HG03045 (cell line): ENCODE results near the gene INPP5A.

Experiments used
- ATAC-seq: cut with Tn5 transposase; IDR thresholded peaks from one replicate; pipeline ENCODE4 v1.9.1; 2021; ENCODE audit warnings: mild to moderate bottlenecking, moderate library complexity; ENCODE audit not compliant: unreplicated experiment

INPP5A gene

DNA sequence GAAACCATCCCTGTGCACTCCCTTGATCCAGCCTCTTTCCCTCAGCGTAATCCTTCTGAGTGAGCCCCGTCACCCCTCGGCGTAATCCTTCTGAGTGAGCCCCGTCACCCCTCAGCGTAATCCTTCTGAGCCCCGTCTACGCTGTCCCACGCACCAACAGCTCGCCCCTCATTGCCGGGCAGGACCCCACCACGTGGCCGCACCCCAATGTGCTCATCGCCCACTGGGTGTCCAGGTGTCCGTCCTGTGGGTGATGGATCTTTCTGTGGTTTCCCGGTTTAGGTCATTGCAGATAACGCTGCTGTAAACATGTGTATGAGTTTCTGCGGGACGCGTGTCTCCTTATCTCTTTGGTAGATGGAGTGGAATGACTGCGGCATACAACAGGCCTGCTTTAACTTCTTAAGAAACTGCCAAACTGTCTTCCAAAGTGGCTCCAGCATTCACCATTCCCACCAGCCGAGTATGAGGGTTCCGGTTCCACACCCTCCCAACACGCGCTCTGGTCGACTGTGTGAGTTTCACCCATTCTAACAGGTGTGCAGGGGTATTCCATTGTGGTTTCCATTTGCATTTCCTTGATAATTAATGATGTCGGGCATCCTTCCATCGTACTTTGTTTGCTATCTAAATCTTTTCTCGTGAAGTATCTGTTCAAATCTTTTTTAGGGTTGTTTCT is 290.4 kb downstream of the INPP5A start:
- no peak for ATAC-seq

DNA sequence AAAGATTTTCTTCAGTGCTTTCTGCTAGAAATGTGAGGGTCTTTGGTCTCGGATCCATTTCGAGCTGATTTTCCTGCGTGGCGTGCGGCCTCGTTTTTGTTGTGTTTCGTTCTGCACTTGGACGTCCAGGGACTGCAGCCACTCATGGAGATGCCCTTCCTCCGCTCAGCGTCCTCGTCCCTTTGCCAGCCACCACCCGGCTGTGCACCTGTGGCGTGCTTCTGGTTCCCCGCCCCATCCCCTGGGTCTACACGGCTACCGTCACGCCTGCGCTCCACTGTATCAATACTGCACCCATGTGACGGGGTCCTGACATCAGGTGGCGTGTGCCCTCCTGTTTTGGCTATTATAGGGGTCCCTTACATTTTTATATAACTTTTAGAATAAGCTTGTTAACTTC is 291.1 kb downstream of the INPP5A start:
- ATAC-seq, result no peak

DNA sequence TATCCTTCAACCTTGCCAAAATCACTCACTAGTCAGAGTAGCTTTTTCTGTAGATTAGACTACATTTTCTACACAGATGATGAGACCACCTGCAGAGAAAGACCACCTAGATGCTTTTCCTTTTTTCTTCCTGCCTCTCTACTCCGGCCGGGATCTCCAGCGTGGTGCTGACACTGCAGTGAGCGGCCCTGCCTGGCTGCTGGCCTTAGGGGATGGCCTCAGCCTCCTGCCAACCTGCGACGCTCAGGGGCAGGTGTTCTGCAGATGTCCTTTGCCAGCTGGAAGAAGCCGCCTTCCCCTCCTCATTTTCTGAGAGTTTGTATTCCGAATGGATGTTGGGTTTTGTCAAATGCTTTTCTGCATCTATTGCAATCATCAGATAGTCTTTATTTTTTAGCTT is 291.8 kb downstream of the INPP5A start:
- ATAC-seq, result no peak

DNA sequence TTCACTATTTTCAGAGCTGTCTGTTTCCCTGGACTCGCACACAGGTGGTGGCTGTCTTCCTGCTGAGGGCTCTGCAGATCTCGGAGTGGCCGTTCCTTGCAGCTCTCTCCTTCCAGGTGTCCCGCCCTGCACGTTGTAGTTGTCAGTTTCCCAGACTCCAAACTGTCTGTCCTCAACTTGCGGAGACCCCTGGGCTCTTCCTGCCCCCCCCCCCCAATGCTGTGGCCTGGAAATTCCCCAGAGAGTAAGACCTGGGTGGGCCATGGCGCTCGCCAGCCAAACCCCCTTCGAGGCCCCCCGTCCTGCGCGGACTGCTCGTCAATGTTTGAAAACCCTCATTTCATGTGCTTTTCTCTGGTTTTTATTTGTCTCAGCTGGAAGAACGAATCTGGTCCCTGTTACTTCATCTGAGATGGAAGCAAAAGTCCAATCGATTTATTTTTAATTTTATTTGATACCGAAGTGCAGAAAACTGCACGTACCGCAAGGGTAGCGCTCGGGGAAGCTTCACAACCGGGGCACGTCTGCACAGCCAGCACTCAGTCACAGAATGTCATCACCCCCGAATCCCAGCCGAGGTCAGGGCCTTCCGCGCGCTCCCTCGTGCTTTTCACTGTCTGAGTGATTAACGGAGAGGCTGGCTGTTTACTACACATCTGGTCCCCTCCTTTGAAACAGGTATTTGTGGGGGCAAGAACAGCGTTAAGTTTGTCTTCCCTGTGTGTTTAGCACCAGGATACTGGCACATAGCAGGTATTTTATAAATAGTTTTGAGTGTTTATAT is 294.8 kb downstream of the INPP5A start:
- no peak for ATAC-seq
